Measurements from ENCODE around the gene DGAT2.

Gene DGAT2

GRCh38 chr11:75781296-75781695 lies 12.7 kb downstream of the DGAT2 start:
- no peak for DNase-seq (ENCODE audit: low spot score)

- DNase-seq (ENCODE audit: low spot score) = no peak
Measured at GRCh38 chr11:75781831-75782230, 13.3 kb downstream of the DGAT2 start.

GRCh38 chr11:75782540-75783263 lies 14.1 kb downstream of the DGAT2 start:
- DNase-seq (ENCODE audit: low spot score) = no peak

GRCh38 chr11:75783416-75784084 lies 15.0 kb downstream of the DGAT2 start:
- no peak for DNase-seq (ENCODE audit: low spot score)

- no peak for DNase-seq (ENCODE audit: low spot score)
Measured at GRCh38 chr11:75784085-75784478, 15.5 kb downstream of the DGAT2 start.

GRCh38 chr11:75784506-75784905 lies 15.9 kb downstream of the DGAT2 start:
- DNase-seq (ENCODE audit: low spot score) = no peak

GRCh38 chr11:75785187-75785586 lies 16.6 kb downstream of the DGAT2 start:
- no peak for DNase-seq (ENCODE audit: low spot score)

GRCh38 chr11:75786101-75786736 lies 17.6 kb downstream of the DGAT2 start:
- DNase-seq (ENCODE audit: low spot score) = no peak

- DNase-seq (ENCODE audit: low spot score) = no peak
Measured at GRCh38 chr11:75789521-75789920, 20.9 kb downstream of the DGAT2 start.

GRCh38 chr11:75790986-75791385 lies 22.4 kb downstream of the DGAT2 start:
- no peak for DNase-seq (ENCODE audit: low spot score)

- no peak for DNase-seq (ENCODE audit: low spot score)
Measured at GRCh38 chr11:75792127-75792731, 23.7 kb downstream of the DGAT2 start.

- no peak for DNase-seq (ENCODE audit: low spot score)
Measured at GRCh38 chr11:75792997-75793800, 24.6 kb downstream of the DGAT2 start.

- DNase-seq (ENCODE audit: low spot score) = no peak
Measured at GRCh38 chr11:75793966-75794365, 25.4 kb downstream of the DGAT2 start.

GRCh38 chr11:75795276-75796090 lies 26.9 kb downstream of the DGAT2 start:
- DNase-seq (ENCODE audit: low spot score) = no peak

- DNase-seq (ENCODE audit: low spot score) = no peak
Measured at GRCh38 chr11:75796091-75796435, 27.5 kb downstream of the DGAT2 start.

- DNase-seq (ENCODE audit: low spot score) = no peak
Measured at GRCh38 chr11:75797116-75797515, 28.5 kb downstream of the DGAT2 start.

- DNase-seq (ENCODE audit: low spot score) = peak; percentile 40
Measured at GRCh38 chr11:75797792-75798191, 29.2 kb downstream of the DGAT2 start.

GRCh38 chr11:75800136-75800675 lies 31.6 kb downstream of the DGAT2 start:
- no peak for DNase-seq (ENCODE audit: low spot score)

GRCh38 chr11:75800728-75801361 lies 32.3 kb downstream of the DGAT2 start:
- no peak for DNase-seq (ENCODE audit: low spot score)

- no peak for DNase-seq (ENCODE audit: low spot score)
Measured at GRCh38 chr11:75801362-75802020, 32.9 kb downstream of the DGAT2 start.
